ENCODE measurements around the gene LIN54. TPM values are rescaled to one million over a fixed set of nuclear protein-coding genes. Genes with fewer than 3 reads are reported as not detected.

LIN54 gene
- total and polyA plus RNA-seq, 2 of the 13 experiments (the other 11 are each of a cell fraction or from before 2014, with no cell fraction given), result 25.2 to 32.9 TPM

DNA sequence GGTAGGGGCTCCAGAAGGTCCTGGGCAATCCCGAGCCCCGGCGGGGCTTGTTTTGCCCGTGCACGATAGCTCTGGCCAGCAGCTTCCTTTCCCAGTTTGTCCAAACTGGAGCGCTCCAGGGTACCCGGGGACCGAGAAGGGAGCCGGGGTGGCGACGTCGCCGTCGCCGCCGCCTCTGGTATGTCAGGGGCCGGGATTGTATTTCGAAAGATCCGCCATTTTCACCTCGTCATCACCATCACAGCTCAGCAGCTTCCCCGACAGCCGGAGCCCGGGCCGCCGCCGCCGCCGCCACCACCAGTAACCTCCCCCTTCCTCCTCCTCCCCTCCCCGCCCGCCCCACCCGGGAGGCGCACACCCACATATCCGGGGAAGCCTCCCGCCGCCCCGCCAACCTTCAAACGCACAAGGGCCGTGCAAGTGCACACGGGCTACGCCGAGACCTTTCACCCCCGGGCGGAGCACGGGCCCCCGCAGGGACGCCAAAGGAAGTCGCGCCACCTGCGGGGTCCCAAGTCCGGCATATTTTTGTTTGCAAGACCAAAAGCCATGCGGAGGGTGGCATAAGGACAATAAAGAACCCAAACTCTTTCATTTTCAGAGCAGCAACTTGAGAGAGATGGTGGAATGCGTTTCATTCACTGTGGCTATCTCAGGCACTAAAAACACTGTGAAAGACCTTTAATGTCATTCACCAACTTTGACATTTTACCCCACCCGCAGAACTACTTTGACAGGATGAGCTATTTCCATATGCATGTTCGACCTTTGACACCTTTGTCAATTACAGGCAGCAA, at the start of gene LIN54 (continued):
- TF ChIP-seq, protein P1, sequence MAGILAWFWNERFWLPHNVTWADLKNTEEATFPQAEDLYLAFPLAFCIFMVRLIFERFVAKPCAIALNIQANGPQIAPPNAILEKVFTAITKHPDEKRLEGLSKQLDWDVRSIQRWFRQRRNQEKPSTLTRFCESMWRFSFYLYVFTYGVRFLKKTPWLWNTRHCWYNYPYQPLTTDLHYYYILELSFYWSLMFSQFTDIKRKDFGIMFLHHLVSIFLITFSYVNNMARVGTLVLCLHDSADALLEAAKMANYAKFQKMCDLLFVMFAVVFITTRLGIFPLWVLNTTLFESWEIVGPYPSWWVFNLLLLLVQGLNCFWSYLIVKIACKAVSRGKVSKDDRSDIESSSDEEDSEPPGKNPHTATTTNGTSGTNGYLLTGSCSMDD (CRISPR knock-in tag; IDR thresholded peaks at IDR 0.05), result no peak
- TF ChIP-seq, protein P2, sequence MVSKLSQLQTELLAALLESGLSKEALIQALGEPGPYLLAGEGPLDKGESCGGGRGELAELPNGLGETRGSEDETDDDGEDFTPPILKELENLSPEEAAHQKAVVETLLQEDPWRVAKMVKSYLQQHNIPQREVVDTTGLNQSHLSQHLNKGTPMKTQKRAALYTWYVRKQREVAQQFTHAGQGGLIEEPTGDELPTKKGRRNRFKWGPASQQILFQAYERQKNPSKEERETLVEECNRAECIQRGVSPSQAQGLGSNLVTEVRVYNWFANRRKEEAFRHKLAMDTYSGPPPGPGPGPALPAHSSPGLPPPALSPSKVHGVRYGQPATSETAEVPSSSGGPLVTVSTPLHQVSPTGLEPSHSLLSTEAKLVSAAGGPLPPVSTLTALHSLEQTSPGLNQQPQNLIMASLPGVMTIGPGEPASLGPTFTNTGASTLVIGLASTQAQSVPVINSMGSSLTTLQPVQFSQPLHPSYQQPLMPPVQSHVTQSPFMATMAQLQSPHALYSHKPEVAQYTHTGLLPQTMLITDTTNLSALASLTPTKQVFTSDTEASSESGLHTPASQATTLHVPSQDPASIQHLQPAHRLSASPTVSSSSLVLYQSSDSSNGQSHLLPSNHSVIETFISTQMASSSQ (IDR thresholded peaks at IDR 0.05; ENCODE audit: low read depth), result peak; percentile 52; the same call in 1 of the 2 replicates
- TF ChIP-seq, protein P2 (CRISPR knock-in tag; IDR thresholded peaks at IDR 0.05; ENCODE audit: borderline replicate concordance), result peak; percentile 45; the same call in 1 of the 2 replicates
- TF ChIP-seq SIX4 (CRISPR knock-in tag; IDR thresholded peaks at IDR 0.05) (no peak), ZNF343 (CRISPR knock-in tag; IDR thresholded peaks at IDR 0.05) (no peak), TGIF2 (CRISPR knock-in tag; IDR thresholded peaks at IDR 0.05) (no peak; the same call in 1 of the 2 replicates), ADNP (CRISPR knock-in tag; IDR thresholded peaks at IDR 0.05) (no peak), ZNF749 (CRISPR knock-in tag; IDR thresholded peaks at IDR 0.05; ENCODE audit: borderline replicate concordance) (0 out of 2 replicates have a peak, but pooled peaks have one; percentile 66), NR2C2 (CRISPR knock-in tag; IDR thresholded peaks at IDR 0.05; ENCODE audit: borderline replicate concordance) (peak; percentile 87), ZNF558 (CRISPR knock-in tag; IDR thresholded peaks at IDR 0.05; ENCODE audit: borderline replicate concordance) (no peak; the same call in 1 of the 2 replicates), ZFAT (CRISPR knock-in tag; conservative IDR thresholded peaks at IDR 0.05) (no peak)
- TF ChIP-seq, protein P3, sequence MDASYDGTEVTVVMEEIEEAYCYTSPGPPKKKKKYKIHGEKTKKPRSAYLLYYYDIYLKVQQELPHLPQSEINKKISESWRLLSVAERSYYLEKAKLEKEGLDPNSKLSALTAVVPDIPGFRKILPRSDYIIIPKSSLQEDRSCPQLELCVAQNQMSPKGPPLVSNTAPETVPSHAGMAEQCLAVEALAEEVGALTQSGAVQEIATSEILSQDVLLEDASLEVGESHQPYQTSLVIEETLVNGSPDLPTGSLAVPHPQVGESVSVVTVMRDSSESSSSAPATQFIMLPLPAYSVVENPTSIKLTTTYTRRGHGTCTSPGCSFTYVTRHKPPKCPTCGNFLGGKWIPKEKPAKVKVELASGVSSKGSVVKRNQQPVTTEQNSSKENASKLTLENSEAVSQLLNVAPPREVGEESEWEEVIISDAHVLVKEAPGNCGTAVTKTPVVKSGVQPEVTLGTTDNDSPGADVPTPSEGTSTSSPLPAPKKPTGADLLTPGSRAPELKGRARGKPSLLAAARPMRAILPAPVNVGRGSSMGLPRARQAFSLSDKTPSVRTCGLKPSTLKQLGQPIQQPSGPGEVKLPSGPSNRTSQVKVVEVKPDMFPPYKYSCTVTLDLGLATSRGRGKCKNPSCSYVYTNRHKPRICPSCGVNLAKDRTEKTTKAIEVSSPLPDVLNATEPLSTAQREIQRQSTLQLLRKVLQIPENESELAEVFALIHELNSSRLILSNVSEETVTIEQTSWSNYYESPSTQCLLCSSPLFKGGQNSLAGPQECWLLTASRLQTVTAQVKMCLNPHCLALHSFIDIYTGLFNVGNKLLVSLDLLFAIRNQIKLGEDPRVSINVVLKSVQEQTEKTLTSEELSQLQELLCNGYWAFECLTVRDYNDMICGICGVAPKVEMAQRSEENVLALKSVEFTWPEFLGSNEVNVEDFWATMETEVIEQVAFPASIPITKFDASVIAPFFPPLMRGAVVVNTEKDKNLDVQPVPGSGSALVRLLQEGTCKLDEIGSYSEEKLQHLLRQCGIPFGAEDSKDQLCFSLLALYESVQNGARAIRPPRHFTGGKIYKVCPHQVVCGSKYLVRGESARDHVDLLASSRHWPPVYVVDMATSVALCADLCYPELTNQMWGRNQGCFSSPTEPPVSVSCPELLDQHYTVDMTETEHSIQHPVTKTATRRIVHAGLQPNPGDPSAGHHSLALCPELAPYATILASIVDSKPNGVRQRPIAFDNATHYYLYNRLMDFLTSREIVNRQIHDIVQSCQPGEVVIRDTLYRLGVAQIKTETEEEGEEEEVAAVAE (CRISPR knock-in tag; IDR thresholded peaks at IDR 0.05; ENCODE audit: borderline replicate concordance), result no peak
- TF ChIP-seq, protein P4, sequence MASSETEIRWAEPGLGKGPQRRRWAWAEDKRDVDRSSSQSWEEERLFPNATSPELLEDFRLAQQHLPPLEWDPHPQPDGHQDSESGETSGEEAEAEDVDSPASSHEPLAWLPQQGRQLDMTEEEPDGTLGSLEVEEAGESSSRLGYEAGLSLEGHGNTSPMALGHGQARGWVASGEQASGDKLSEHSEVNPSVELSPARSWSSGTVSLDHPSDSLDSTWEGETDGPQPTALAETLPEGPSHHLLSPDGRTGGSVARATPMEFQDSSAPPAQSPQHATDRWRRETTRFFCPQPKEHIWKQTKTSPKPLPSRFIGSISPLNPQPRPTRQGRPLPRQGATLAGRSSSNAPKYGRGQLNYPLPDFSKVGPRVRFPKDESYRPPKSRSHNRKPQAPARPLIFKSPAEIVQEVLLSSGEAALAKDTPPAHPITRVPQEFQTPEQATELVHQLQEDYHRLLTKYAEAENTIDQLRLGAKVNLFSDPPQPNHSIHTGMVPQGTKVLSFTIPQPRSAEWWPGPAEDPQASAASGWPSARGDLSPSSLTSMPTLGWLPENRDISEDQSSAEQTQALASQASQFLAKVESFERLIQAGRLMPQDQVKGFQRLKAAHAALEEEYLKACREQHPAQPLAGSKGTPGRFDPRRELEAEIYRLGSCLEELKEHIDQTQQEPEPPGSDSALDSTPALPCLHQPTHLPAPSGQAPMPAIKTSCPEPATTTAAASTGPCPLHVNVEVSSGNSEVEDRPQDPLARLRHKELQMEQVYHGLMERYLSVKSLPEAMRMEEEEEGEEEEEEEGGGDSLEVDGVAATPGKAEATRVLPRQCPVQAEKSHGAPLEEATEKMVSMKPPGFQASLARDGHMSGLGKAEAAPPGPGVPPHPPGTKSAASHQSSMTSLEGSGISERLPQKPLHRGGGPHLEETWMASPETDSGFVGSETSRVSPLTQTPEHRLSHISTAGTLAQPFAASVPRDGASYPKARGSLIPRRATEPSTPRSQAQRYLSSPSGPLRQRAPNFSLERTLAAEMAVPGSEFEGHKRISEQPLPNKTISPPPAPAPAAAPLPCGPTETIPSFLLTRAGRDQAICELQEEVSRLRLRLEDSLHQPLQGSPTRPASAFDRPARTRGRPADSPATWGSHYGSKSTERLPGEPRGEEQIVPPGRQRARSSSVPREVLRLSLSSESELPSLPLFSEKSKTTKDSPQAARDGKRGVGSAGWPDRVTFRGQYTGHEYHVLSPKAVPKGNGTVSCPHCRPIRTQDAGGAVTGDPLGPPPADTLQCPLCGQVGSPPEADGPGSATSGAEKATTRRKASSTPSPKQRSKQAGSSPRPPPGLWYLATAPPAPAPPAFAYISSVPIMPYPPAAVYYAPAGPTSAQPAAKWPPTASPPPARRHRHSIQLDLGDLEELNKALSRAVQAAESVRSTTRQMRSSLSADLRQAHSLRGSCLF (CRISPR knock-in tag; IDR thresholded peaks at IDR 0.05; ENCODE audit: borderline replicate concordance), result no peak
